Right renal pelvis (tissue), 4 donors: ENCODE results near the gene PPM1K. TPM values are rescaled to one million over a fixed set of nuclear protein-coding genes. Genes with fewer than 3 reads are reported as not detected.

Source experiments
- DNase-seq, 4 donors: peaks; one replicate each; pipeline ENCODE4 v3.0.0-alpha.2; 2013; ENCODE audit warnings: low read depth in 4 of 4, low spot score in 3 of 4, missing footprints in 1 of 4
- polyA plus RNA-seq, 4 donors: library from polyadenylated mRNA; unstranded; fragments of 120-200 nt; gene quantifications; one replicate each; pipeline ENCODE4 v1.2.1, GENCODE V29; 2013; ENCODE audit not compliant: insufficient read length in 4 of 4

The PPM1K gene
- polyA plus RNA-seq, 4 donors: 15.3 to 17.4 (median 16.7) TPM

DNA sequence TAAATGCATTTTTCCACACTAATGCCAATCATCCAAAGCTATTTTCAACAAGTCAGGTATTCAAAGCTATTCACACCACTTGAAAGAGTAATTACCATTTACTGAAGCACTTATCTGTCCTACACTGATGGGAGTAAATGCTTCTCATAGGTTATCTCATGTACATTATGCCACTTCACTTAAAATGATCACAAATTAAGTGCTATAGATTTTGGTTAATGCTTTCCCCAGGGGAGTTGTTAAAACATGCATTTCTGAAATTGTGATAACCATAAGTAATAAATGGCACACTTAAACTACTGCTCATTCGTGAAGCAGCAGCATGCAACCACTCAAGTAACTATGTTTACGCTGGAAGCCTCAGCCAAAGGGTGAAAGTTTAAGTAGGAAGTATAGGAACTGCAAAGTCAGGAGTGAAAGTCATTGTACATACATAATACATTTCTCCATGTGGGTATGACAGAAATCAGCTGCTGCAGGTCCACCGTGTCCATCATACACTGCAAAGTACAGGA lies 6.6 kb downstream of the PPM1K start:
- DNase-seq: no peak

GRCh38 chr4:88276952-88277710 lies 7.2 kb downstream of the PPM1K start:
- DNase-seq: no peak

- DNase-seq: no peak
Measured at GRCh38 chr4:88275949-88276515, 8.3 kb downstream of the PPM1K start.

- no peak for DNase-seq
Measured at GRCh38 chr4:88275516-88275915, 8.8 kb downstream of the PPM1K start.

DNA sequence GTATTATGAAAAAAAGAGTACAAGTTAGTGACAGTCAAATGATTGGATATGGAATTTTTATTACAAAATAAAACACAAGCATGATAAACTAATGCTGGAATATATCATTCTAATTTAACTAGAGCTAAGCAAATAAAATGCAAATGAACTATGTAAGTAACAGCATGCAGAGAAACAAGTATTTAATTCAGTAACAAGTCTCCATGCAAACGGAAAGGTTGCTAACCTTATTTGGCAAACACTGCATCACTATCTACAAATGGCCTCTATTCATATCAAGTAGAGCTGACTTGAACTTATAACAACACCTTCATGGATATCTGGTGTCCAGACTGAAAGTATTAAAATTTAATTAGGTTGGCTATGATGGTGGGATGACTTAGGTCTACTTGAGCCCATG lies 15.4 kb downstream of the PPM1K start:
- DNase-seq: no peak

DNA sequence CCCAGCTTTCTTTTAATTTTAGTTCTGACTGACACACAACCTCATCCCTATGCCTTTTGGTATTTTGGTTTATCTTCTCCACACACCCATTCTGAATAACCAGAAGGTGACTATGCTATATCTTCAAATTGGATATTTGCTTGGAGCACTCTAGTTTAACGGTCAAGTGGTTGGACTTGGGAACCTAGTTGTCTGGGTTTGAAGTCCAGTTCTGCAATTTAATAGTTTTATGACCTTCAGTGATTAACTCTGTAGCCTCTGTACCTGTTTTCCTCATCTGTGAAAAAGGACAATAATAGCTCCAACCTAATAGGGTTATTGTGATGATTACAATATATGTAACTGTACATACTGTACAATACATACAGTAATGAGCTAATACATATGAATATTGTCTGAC lies 20.0 kb downstream of the PPM1K start:
- DNase-seq: no peak

- no peak for DNase-seq
Measured at GRCh38 chr4:88257726-88258125, 26.6 kb downstream of the PPM1K start.

GRCh38 chr4:88255111-88255510 lies 29.2 kb downstream of the PPM1K start:
- no peak for DNase-seq

GRCh38 chr4:88251924-88252323 lies 32.4 kb downstream of the PPM1K start:
- DNase-seq: no peak

DNA sequence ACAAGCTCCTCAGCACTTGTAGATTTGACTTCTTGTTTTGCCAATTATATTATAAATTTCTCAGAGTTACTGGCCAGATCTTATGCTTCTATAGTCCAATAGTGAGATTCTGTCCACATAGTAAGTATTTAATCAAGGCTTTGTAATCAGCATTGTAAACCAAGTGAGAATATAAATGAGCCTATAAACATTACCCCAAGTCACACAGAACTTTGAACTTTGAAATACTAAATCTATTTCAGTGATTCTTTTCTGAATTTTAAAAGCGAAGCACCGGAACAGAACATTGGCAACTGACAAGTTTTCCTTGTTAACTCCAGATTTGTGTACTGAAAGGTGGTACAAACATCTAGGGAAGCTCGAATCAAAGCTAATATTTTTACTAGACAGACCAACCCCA lies 37.2 kb downstream of the PPM1K start:
- no peak for DNase-seq

DNA sequence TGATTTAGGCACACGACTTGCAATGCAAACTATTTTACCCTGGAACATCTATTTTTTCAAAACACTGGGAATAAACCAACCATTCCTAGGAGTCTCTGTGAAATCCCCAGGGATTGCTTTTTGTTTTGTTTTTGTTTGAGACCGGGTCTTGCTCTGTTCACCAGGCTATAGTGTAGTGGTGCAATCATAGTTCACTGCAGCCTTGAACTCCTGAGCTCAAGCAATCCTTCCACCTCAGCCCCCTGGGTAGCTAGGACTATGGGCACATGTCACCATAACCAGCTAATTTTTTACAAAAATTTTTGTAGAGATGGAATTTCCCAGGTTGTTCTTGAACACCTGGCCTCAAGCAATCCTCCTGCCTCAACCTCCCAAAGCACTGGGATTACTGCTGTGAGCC lies 37.8 kb downstream of the PPM1K start:
- DNase-seq: no peak

DNA sequence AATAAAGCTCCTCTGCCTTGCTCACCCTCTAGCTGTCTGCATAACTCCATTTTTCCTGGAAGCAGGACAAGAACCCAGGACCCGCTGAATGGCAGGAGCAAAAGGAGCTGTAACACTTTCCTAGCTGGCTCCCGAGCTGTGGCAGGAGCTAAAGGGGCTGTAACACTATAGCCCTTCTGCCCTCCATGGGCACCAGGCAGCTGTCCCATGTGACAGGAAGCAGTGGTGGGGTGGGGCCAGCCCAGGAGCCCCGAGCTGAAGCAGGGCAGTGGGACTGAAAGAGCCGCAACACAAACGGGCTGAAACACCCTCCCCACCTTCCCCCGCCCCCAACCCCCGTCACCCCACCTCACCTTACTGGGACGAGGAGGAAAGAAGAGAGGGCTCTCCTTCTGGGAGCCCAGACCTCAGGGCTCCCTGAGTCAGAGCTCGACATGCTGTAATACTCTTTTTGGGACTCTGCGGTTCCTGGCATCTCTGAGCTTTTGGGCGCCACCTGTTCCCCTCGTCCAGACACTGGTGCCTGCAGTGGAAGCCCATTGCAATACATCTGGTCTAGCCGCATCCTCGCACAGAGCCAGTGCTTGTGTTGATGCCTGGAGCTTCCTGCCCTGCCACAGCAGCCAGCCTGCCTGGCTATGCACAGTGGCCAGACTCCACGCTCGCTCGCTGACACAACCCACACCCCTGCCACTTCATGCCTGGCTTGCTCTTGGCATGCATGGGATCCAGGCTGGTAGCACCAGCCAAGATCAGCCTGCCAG lies 39.4 kb downstream of the PPM1K start:
- DNase-seq: no peak

DNA sequence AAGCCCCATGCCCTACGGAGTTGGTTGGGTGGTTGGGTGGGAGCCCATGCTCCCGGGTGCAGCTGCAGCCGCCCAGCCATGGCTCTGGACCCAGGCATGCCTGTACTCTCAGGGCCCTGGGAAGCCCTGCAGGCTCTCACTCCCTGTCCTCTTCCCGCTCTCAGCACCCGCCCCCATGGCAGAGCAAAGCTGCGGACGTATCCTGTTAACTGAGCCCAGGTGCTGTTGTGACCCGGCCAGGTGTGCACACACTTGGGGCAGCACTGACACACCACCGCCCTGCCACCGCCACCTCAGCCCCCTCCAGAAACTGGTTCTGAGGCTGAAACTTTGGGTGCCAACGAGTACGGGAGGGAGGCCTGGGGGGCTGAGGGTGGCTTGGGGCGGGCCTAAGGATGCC lies 40.3 kb downstream of the PPM1K start:
- DNase-seq: no peak

- peak in 1 of 4 donors; percentile 33 for DNase-seq
Measured at GRCh38 chr4:88242144-88242543, 42.2 kb downstream of the PPM1K start.

GRCh38 chr4:88240297-88240714 lies 44.1 kb downstream of the PPM1K start:
- DNase-seq: no peak

GRCh38 chr4:88230969-88231771 lies 53.2 kb downstream of the PPM1K start:
- DNase-seq: peak in 1 of 4 donors; percentile 22

- DNase-seq: no peak
Measured at GRCh38 chr4:88230461-88230891, 53.9 kb downstream of the PPM1K start.

DNA sequence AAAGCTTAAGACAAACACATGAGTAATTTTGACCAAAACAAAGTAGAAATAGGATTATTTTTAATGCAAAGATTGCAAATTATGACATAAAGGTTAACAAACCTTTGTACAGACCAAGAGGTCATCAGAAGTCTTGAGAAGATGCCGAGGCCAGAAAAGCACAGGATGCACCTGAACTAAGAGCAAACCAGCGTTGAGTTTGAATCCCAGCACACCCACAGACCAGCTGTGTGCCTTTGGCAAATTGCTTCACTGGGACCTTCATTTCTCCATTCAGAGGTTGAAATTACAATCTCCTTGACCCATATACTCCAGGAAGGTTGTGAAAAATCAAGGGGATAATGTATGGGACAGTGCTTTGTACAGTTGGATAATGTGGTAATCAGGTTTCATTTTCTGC lies 56.6 kb downstream of the PPM1K start:
- DNase-seq: no peak

DNA sequence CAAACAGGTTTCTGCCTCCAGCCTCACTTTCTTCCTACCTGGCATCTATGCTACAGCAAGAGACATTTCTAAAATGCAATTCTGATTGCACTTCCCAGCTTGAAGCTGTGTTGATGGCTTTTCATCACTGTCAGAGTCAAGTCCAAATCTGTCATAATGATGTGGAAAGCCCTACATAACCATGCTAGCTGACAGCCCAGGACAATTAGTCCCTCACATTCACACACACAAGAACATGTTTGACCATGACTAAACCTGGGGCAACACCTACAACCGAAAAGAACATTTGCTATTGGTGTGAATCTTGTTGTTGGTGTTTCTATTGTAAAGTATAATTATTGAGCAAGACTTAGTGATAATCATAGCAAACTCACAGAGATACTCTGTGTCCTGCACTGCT lies 58.2 kb downstream of the PPM1K start:
- no peak for DNase-seq

- DNase-seq: no peak
Measured at GRCh38 chr4:88225232-88226105, 58.9 kb downstream of the PPM1K start.
